ENCODE measurements around the gene LAS1L. TPM values are rescaled to one million over a fixed set of nuclear protein-coding genes. Genes with fewer than 3 reads are reported as not detected.
"Not testable (repeated sequence)": the region's sequence is repeated elsewhere in the genome, so short reads cannot be mapped to it uniquely, and the experiment has no call there.

The LAS1L gene
- total RNA-seq, 1 donor from 2014 or later, result 8.8 TPM

DNA sequence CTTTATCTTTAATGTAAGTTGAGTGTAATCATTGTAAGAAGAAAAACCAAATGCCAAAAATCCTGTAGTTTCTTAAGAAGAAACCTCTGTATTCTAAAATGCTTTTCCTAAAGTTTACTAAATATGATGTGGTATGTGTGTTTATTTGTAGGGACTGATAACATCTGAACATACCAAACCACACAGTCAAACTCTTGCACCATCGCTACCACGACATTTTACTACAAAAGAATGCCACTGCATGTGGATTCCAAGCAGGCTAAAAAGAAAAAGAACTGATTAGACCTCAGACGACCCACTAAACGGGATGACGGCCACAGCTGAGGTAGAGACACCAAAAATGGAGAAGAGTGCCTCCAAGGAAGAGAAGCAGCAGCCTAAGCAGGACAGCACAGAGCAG lies 46.1 kb downstream of the LAS1L start:
- Histone ChIP-seq H3K27me3 (no peaks in the 10 kb centered on the region), H3K4me3 (no peak overlapping the region), H3K36me3 (no peaks in the 10 kb centered on the region), H3K4me1 (no peaks in the 10 kb centered on the region), H3K27ac (no peak overlapping the region), H3K9me3 (no peaks in the 10 kb centered on the region)
- intact Hi-C loops (cut with DNase I), result no loop called here
- TF ChIP-seq CTCF (IDR thresholded peaks at IDR 0.05), result no peak
- DNase-seq (ENCODE audit: low spot score in 2 of 2), result no peak

GRCh38 chrX:65480960-65481359 lies 53.6 kb downstream of the LAS1L start:
- H3K27me3 ChIP-seq, result no peaks in the 10 kb centered on the region
- H3K27ac ChIP-seq, result no peak overlapping the region
- H3K4me3 ChIP-seq, result no peak overlapping the region
- no peaks in the 10 kb centered on the region for H3K36me3 ChIP-seq
- no peak for TF ChIP-seq CTCF (IDR thresholded peaks at IDR 0.05)
- intact Hi-C loops (cut with DNase I), result no loop called here
- no peaks in the 10 kb centered on the region for H3K9me3 ChIP-seq
- DNase-seq (ENCODE audit: low spot score in 2 of 2), result no peak
- no peaks in the 10 kb centered on the region for H3K4me1 ChIP-seq

DNA sequence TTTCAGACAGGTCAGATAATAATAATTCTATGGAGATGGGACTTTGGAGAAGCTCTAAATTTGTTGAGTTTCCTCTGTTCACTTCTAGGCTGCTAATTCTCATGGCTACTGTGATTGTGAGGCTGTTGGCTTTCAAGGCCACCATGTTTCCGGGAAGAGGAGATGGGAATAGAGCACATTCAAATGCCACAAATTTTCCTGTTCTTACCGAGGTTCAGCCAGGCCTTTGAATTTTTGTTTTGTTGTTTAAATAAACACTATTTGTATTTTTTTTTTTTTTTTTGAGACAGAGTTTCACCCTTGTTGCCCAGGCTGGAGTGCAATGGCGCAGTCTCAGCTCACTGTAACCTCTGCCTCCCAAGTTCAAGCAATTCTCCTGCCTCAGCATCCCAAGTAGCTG lies 55.5 kb downstream of the LAS1L start:
- H3K36me3 ChIP-seq; H3K27ac ChIP-seq; H3K4me1 ChIP-seq; intact Hi-C loops (cut with DNase I); DNase-seq (ENCODE audit: low spot score in 2 of 2); H3K27me3 ChIP-seq; H3K9me3 ChIP-seq; H3K4me3 ChIP-seq: not testable (repeated sequence)

DNA sequence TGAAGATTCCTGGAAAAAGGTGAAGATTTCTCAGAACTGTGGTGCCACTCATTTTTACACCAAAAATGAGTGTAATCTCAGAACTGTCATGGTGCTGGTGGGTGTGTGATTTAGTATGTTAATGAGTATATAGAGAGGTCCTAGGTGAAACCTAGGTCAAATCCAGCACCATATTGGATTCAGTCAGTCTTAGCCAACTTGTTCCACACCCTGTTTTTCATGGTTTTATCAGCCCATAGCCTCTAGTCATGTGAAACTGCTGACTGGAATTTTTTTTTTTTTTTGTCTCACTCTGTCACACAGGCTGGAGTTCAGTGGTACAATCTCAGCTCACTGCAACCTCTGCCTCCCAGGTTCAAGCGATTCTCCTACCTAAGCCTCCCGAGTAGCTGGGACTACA lies 58.0 kb downstream of the LAS1L start:
- Histone ChIP-seq H3K4me3 (no peak overlapping the region), H3K27ac (no peak overlapping the region), H3K36me3 (no peaks in the 10 kb centered on the region), H3K9me3 (peaks cover 0 to 3% of the 10 kb centered on the region in 2 donors), H3K27me3 (no peaks in the 10 kb centered on the region), H3K4me1 (no peaks in the 10 kb centered on the region)
- TF ChIP-seq CTCF (IDR thresholded peaks at IDR 0.05), result no peak
- no peak for DNase-seq (ENCODE audit: low spot score in 2 of 2)
- intact Hi-C loops (cut with DNase I), result no loop called here

- Histone ChIP-seq H3K4me1 (no peaks in the 10 kb centered on the region), H3K27me3 (no peaks in the 10 kb centered on the region), H3K27ac (no peak overlapping the region), H3K9me3 (peaks cover 0 to 19% of the 10 kb centered on the region in 2 donors), H3K4me3 (no peak overlapping the region), H3K36me3 (no peaks in the 10 kb centered on the region)
- DNase-seq (ENCODE audit: low spot score in 2 of 2), result no peak
- intact Hi-C loops (cut with DNase I), result no loop called here
- no peak for TF ChIP-seq CTCF (IDR thresholded peaks at IDR 0.05)
Measured at GRCh38 chrX:65463550-65463949, 71.0 kb downstream of the LAS1L start.

Other genes with a start within 250 kb of the LAS1L start
- gene MSN, start 132.9 kb upstream of the LAS1L start, total RNA-seq, result 338 TPM

Data from ascending aorta (tissue), 2 donors.